WTC11 (cell line): Measurements from ENCODE around the gene PLA2G12A. TPM values are rescaled to one million over a fixed set of nuclear protein-coding genes. Genes with fewer than 3 reads are reported as not detected.

Experiments
- ATAC-seq: fragments of 200-7000 bp; cut with Tn5 transposase; 2 replicates; pipeline ENCODE4 v1.10.0; 2021; ENCODE audit warnings: mild to moderate bottlenecking, moderate library complexity
- CTCF ChIA-PET: fragments of 300-600 bp; sonication (Branson Sonifier 250); formaldehyde crosslinking; loops from one replicate; lab custom pipeline; 2021; ENCODE audit warnings: antibody characterized with exemption; lab: Charles Lee
- POLR2A ChIA-PET: fragments of 350-600 bp; sonication (Branson Sonifier 250); formaldehyde crosslinking; loops from one replicate; lab custom pipeline; 2021; ENCODE audit warnings: antibody characterized with exemption; lab: Charles Lee
- DNase-seq: peaks from one replicate; pipeline ENCODE4 v3.0.0; 2021; ENCODE audit warnings: low spot score
- H3K27ac Mint-ChIP-seq: 2 replicates; pipeline ENCODE4 v1.8.0; 2021; ENCODE audit warnings: mixed read lengths
- H3K27me3 Mint-ChIP-seq: 2 replicates; pipeline ENCODE4 v1.8.0; 2021; ENCODE audit warnings: low read depth, mild to moderate bottlenecking, moderate library complexity, mixed read lengths
- H3K36me3 Mint-ChIP-seq: 2 replicates; pipeline ENCODE4 v1.8.0; 2021; ENCODE audit warnings: mixed read lengths
- H3K4me1 Mint-ChIP-seq: 2 replicates; pipeline ENCODE4 v1.8.0; 2022; ENCODE audit warnings: mixed read lengths
- H3K4me3 Mint-ChIP-seq: 2 replicates; pipeline ENCODE4 v1.8.0; 2021; ENCODE audit warnings: mild to moderate bottlenecking, moderate library complexity, mixed read lengths
- H3K9me3 Mint-ChIP-seq: 2 replicates; pipeline ENCODE4 v1.8.0; 2021; ENCODE audit warnings: mixed read lengths
- AFF4 ChIP-seq: sonication (generic); formaldehyde crosslinking; IDR thresholded peaks from 2 replicates; pipeline ENCODE4 v1.8.1; 2023; ENCODE audit warnings: mild to moderate bottlenecking, missing genetic modification reagents, borderline replicate concordance
- AR ChIP-seq: fragments of 250-450 bp; sonication (Bioruptor Pico); IDR thresholded peaks from 2 replicates; pipeline ENCODE4 v1.9.0; 2021; ENCODE audit warnings: mild to moderate bottlenecking
- ATF6 ChIP-seq: sonication (generic); formaldehyde crosslinking; IDR thresholded peaks from 2 replicates; pipeline ENCODE4 v1.8.1; 2023; ENCODE audit warnings: mild to moderate bottlenecking, missing genetic modification reagents
- CDX4 ChIP-seq: fragments of 250-450 bp; sonication (Bioruptor Pico); IDR thresholded peaks from 2 replicates; pipeline ENCODE4 v1.9.0; 2021; ENCODE audit warnings: moderate library complexity, mild to moderate bottlenecking, inconsistent platforms, borderline replicate concordance
- ELF4 ChIP-seq: sonication (generic); formaldehyde crosslinking; IDR thresholded peaks from 2 replicates; pipeline ENCODE4 v1.8.1; 2022; ENCODE audit warnings: low read depth, mild to moderate bottlenecking, moderate library complexity, missing genetic modification reagents
- FOXJ3 ChIP-seq: sonication (generic); formaldehyde crosslinking; IDR thresholded peaks from 2 replicates; pipeline ENCODE4 v1.9.0; 2021; ENCODE audit warnings: missing genetic modification reagents, mild to moderate bottlenecking, borderline replicate concordance
- IRF1 ChIP-seq: sonication (generic); formaldehyde crosslinking; IDR thresholded peaks from 2 replicates; pipeline ENCODE4 v1.8.0; 2023; ENCODE audit warnings: missing genetic modification reagents
- IRF2 ChIP-seq: sonication (generic); formaldehyde crosslinking; IDR thresholded peaks from 2 replicates; pipeline ENCODE4 v1.8.0; 2022; ENCODE audit warnings: low read depth, missing genetic modification reagents, borderline replicate concordance
- JUN ChIP-seq: sonication (generic); formaldehyde crosslinking; IDR thresholded peaks from 2 replicates; pipeline ENCODE4 v1.8.0; 2023; ENCODE audit warnings: mild to moderate bottlenecking, missing genetic modification reagents
- MYBL2 ChIP-seq: sonication (generic); formaldehyde crosslinking; IDR thresholded peaks from 2 replicates; pipeline ENCODE4 v1.8.1; 2023; ENCODE audit warnings: mild to moderate bottlenecking, moderate library complexity, missing genetic modification reagents
- NFYB ChIP-seq: sonication (generic); formaldehyde crosslinking; conservative IDR thresholded peaks from 2 replicates; pipeline ENCODE4 v1.8.0; 2022; ENCODE audit warnings: low read depth, missing genetic modification reagents
- RELA ChIP-seq: sonication (generic); formaldehyde crosslinking; IDR thresholded peaks from 2 replicates; pipeline ENCODE4 v1.8.1; 2022; ENCODE audit warnings: missing genetic modification reagents, mild to moderate bottlenecking, borderline replicate concordance
- TEAD4 ChIP-seq: sonication (generic); formaldehyde crosslinking; IDR thresholded peaks from 2 replicates; pipeline ENCODE4 v1.8.0; 2022; ENCODE audit warnings: mild to moderate bottlenecking, missing genetic modification reagents
- TP53 ChIP-seq: sonication (generic); formaldehyde crosslinking; IDR thresholded peaks from 2 replicates; pipeline ENCODE4 v1.8.1; 2023; ENCODE audit warnings: mild to moderate bottlenecking, missing genetic modification reagents
- ZBTB21 ChIP-seq: sonication (generic); formaldehyde crosslinking; IDR thresholded peaks from 2 replicates; pipeline ENCODE4 v1.8.1; 2023; ENCODE audit warnings: mild to moderate bottlenecking, missing genetic modification reagents, borderline replicate concordance
- ZMAT4 ChIP-seq: fragments of 250-450 bp; sonication (Bioruptor Pico); IDR thresholded peaks from 2 replicates; pipeline ENCODE4 v1.9.0; 2021; ENCODE audit warnings: mild to moderate bottlenecking
- ZNF219 ChIP-seq: sonication (generic); formaldehyde crosslinking; IDR thresholded peaks from 2 replicates; pipeline ENCODE4 v1.8.0; 2023; ENCODE audit warnings: missing genetic modification reagents, mild to moderate bottlenecking, borderline replicate concordance
- ZNF423 ChIP-seq: fragments of 250-450 bp; sonication (Bioruptor Pico); IDR thresholded peaks from 2 replicates; pipeline ENCODE4 v2.1.2; 2022; ENCODE audit warnings: mild to moderate bottlenecking, moderate library complexity
- ZNF532 ChIP-seq: fragments of 250-450 bp; sonication (Bioruptor Pico); IDR thresholded peaks from 2 replicates; pipeline ENCODE4 v1.9.0; 2021; ENCODE audit warnings: mild to moderate bottlenecking, borderline replicate concordance
- total RNA-seq: library from RNA; stranded (reverse); gene quantifications from 3 replicates; pipeline ENCODE4 v1.2.3, GENCODE V29; 2021

PLA2G12A gene
- total RNA-seq, 1 experiment from 2014 or later = 47.3 TPM

- DNase-seq = no peak
- Mint-ChIP-seq H3K27me3 (no peaks in the 10 kb centered on the region; the same call in 1 of the 2 replicates), H3K27ac (no peak overlapping the region), H3K4me1 (peaks cover 9% of the 10 kb centered on the region), H3K36me3 (no peaks in the 10 kb centered on the region)
- ChIA-PET POLR2A (no interaction called here), CTCF (no interaction called here)
- TF ChIP-seq IRF1 (CRISPR knock-in tag) = no peak
- no peak for TF ChIP-seq ZNF532 (CRISPR knock-in tag)
- TF ChIP-seq JUN (CRISPR knock-in tag) = no peak
- no peak for TF ChIP-seq RELA (CRISPR knock-in tag)
- TF ChIP-seq ZNF423 = no peak
- TF ChIP-seq ZMAT4 (CRISPR knock-in tag) = no peak
- TF ChIP-seq ELF4 = no peak
- TF ChIP-seq ZNF219 (CRISPR knock-in tag) = no peak
- no peak for TF ChIP-seq FOXJ3 (CRISPR knock-in tag)
- TF ChIP-seq TEAD4 (CRISPR knock-in tag) = no peak
- TF ChIP-seq NFYB (CRISPR knock-in tag) = no peak
- TF ChIP-seq ZBTB21 (CRISPR knock-in tag) = no peak
- TF ChIP-seq AFF4 = no peak
- no peak for TF ChIP-seq TP53
- TF ChIP-seq IRF2 (CRISPR knock-in tag) = no peak
- no peak for TF ChIP-seq MYBL2 (CRISPR knock-in tag)
- TF ChIP-seq, all 79 proteins: peak for 0
- ATAC-seq = no peak
- Mint-ChIP-seq H3K9me3 (no peaks in the 10 kb centered on the region), H3K4me3 (no peak overlapping the region)
Observed at GRCh38 chr4:109735566-109736365, 5.9 kb upstream of the PLA2G12A start.

GRCh38 chr4:109733728-109734127, 3.9 kb upstream of the PLA2G12A start:
- Mint-ChIP-seq H3K36me3 (no peaks in the 10 kb centered on the region), H3K4me1 (peaks cover 9% of the 10 kb centered on the region), H3K9me3 (no peaks in the 10 kb centered on the region), H3K27me3 (no peaks in the 10 kb centered on the region; the same call in 1 of the 2 replicates), H3K27ac (no peak overlapping the region), H3K4me3 (no peak overlapping the region)
- POLR2A ChIA-PET = no interaction called here
- no peak for DNase-seq
- CTCF ChIA-PET = no interaction called here
- no peak for ATAC-seq
- TF ChIP-seq CDX4 (no peak), AR (CRISPR knock-in tag) (no peak), ATF6 (CRISPR knock-in tag) (no peak)
